HG03064 (cell line): ENCODE results near the gene SETBP1.
A peak's percentile ranks its signal among the peaks of the same experiment; 100 is the strongest.

ENCODE experiments used
- ATAC-seq: cut with Tn5 transposase; IDR thresholded peaks from one replicate; pipeline ENCODE4 v1.9.1; 2021; ENCODE audit warnings: low read depth; ENCODE audit not compliant: unreplicated experiment

The SETBP1 gene

DNA sequence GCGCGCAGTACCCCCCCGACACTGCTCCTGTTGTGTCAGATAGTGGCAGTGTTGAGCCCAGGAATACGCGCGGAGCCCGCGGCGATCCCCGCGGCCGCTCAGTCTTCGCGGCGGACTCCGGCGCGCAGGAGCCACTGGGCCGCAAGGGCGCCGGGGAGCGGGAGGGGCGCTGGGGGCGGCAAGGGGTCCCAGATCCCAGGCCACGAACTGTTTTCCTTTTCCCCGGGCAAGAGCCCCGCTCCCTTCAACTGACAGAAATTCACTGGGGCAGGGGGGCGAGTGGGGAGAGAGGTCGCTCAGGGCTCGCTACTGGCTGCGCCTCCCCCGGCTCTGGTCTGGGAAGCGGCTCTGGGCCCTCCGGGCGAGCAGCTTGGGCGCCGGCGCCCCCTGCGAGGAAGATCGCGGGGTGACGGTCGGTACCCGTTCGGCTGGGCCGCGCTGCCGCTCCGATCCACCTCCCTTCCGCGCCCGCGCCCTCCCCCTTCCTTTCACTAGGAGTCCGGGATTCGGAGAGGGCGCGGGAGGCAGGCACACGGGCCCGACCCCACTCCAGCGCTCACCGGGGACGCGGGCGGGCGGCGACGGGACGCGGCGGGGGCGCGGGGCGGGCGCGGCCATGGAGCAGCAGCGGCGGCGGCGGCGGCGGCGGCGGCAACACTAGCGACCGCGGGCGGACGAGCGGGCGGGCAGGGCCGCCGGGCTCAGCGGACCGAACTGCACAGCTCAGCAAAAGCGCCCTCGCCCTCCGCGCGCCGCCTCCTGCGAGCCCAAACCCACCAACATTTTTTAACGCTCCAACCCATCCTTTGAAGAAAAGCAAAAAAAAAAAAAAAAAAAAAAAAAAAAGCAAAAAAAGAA lies 1.4 kb upstream of the SETBP1 start:
- peak; percentile 92 for ATAC-seq

GRCh38 chr18:44679914-44680272 lies 795 bp upstream of the SETBP1 start:
- ATAC-seq: no peak

DNA sequence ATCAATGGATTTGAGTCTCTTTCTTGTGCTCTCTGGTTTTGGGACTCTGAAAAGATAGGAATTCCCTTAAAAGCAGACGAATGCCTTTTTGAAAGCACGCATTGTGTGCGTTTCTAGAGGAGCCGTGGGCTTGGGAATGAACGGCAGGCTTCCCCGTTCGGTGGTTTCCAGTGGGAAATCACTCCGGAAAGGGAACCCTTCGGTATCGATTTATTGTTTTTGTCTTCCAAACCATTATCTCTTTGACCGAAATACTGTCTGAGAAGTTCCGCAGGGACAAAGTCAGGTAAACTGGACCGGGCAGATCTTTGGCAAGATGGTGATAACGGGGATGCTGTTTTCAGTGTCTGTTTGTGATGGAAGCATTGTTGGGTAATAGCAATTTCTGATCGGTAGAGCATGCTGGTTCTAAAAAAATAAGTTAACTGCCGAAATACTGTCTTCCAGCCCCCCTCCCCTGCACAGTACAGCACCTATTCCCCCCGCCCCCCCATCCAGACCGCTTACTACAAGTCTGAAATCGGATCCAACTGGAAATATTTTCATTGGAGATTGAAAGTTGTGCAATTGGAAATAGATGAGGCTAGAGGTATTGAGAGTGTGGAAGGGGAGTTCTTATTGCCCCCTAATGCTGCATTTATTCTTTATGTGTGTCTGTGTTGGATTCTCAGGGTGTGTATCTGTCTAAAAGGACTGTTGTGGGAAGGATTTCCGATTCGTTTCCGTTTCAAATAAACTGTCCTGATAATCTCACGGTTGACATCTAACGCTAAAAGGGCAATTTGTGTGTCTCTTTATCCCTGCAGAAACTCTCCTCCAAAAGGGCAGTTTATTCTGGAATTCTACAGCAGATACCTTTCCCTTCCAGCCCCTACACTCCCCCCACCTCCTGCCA lies 635 bp downstream of the SETBP1 start:
- ATAC-seq: no peak

DNA sequence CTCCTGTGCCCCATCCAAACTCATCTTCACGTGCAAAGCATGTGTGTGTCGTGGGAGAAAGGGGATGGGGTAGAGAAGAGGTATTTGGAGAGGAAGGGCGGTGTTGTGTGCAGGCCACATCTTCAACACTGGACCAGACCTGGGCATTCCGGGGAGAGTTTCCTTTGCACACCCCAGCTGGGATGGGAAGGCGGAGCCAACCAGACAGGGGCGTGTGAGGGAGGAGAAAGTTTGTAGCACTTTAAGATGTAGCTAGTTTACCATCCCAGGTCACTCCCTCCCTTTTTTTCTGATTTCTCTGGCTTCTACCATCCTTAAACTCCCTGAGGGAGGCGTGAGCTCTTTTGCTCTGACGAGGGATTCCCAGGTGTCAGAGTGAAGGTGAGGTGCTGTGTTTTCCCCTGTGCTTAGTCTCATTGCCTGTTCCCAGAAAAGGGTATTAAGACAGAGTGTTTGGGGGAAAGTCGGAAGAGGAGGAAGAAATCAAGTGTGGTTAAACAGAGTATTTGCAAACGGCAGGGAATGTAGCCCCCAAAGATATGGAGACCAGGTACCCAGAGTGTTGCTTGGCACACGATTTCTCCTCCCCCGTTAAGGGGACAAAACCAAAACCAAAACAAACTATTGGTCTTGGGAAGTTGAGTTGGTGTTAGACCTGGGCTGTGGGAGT lies 1.6 kb downstream of the SETBP1 start:
- ATAC-seq: no peak

- ATAC-seq: no peak
Measured at GRCh38 chr18:44682871-44683221, 2.2 kb downstream of the SETBP1 start.

DNA sequence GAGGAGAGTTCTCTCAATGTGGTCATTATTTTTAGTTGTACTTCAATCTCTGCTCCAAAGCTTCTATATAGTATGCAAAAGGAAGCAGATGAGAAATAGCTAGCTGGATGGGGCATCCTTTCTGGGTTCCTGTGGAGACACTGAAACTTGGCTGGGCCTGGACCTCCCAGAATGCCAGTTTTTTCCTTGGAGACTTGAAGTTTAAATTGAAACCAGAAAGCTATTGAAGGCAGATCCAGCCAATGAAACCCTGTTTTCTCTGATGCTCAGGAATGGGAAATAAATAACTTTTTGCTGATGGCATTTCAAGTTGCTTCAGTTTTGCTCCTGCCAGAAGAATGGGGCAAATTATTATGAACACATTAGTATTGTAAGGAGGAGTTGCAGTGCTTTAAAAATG lies 2.9 kb downstream of the SETBP1 start:
- no peak for ATAC-seq

GRCh38 chr18:44685296-44685695 lies 4.6 kb downstream of the SETBP1 start:
- no peak for ATAC-seq

DNA sequence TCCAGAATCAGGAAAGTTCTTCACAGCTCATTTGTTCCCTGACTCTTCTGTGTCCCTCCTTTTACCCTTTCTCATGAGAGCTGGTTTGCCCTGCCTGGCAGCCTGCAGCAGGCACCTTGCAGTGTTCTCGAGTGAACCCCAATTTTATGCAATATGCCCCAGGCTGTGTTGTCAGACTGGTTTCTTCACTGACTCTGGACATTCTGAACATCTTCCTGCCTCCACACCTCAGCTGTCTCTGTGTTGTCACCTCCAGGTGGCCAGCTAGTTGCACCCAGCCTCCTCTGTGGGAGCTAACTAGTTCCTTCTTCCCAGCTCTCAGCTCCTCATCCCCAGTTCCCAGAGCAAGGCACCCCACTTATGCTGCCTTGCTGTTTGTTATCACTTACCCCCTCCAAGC lies 5.5 kb downstream of the SETBP1 start:
- ATAC-seq: no peak

DNA sequence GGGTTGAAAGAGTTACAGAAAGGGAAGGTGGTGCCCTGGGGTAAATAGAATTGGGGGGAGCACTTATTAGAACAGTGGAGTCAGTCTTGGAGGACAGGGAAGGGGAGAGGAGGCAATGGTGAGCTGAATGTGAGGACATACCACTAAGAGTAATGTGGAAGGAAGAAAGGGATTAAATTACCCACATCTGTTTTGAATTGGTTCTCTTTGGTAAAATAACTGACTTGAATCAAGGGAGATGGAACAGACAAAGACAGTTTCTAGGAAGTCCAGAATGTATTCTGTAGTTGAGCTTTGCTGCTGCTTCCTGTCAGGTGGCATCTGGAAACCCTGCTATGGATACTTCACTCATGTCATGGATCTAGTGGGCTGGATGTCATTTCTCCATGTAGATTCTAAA lies 6.7 kb downstream of the SETBP1 start:
- no peak for ATAC-seq

GRCh38 chr18:44689736-44690135 lies 9.0 kb downstream of the SETBP1 start:
- ATAC-seq: no peak

GRCh38 chr18:44691148-44691925 lies 10.6 kb downstream of the SETBP1 start:
- no peak for ATAC-seq

GRCh38 chr18:44693030-44693784 lies 12.5 kb downstream of the SETBP1 start:
- ATAC-seq: no peak

- no peak for ATAC-seq
Measured at GRCh38 chr18:44695503-44695902, 14.8 kb downstream of the SETBP1 start.

- ATAC-seq: no peak
Measured at GRCh38 chr18:44696892-44697291, 16.2 kb downstream of the SETBP1 start.

DNA sequence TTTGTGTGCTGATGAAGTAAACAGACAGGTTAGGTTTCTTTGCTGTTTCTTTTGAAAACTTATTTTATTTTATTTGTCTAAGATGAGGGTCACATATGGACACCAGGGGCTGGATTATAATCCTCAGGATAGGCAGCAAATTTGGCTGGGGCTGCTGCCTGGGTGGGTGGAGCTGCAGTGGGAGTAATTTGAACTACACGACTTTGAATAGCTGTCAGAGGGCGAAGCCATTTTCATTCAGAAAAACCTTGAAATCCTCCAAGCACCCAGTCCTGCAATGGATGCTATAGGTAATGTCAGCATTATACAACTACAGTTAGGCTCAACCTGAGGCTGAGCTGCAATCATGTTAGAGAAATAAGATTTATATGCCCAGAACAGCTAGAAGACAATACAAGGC lies 16.6 kb downstream of the SETBP1 start:
- ATAC-seq: no peak

DNA sequence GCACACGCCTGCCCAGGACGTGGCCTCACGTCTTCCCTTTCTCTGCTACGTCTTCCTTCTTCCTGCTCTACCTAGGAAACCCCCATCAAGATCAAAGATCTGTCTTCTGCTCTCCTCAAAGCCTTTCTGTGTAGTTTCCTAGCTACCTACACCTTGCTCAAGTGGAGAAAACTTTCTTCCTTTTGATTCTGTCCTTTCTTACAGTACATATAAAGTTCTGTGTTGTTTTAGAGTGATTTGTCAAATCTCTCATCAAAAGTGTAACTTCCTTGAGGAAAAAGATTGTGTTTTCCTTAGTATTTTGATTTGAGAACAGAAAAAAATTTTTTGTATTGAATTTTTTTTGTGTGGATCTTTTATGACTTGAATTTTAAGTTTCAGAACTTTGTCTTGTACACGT lies 17.8 kb downstream of the SETBP1 start:
- no peak for ATAC-seq

DNA sequence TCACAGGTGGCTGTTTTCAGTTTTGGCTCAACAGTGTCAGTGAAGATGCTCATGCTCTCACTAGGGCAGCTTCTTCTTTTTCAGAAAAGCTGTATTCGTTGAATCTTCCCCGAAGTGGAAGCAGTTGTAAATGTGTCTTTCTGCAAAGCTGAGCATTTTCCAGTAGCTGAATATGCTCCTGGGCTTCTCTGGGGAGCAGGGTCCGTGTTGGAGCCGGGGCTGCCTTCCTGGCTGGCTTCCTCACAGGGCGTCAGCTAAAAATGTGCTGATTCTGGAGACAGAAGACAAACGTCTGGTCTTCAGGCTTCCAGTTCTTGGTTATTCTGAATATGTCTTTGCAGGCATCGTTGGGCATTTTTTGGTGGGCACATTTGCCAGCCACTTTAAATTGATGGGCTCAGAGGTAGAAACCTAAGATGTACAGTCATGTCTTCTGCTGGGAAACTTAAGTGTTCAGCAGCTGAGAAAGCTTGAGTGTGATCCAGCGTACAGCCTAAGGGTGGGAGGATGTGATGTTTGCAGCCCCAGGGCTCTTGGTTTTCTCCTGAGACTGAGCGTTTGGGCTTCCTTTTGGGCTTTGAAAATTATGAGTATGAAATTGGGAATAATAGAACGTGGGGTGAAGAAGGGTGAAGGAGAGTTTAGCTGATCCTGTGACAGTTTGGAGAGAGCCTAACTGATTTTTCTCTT lies 19.0 kb downstream of the SETBP1 start:
- no peak for ATAC-seq

DNA sequence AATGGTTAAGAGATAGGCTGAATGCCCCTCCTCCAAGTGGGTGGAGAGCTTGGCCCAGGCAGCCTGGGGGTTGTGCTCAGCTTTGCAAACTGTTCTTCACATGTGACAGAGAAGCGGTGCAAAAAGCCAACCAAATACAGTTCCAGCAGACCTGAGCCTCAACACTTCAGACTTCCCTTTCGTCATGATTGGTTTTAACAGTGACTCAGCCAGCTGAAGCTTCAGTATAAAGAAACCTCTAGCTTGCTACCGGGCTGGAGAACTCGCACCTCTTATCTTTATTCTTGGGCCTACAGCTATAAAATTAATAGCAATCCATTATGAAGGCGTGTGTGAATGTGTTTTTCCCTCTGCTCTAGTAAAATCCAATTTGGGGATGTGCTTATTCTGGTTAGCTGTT lies 20.0 kb downstream of the SETBP1 start:
- no peak for ATAC-seq

GRCh38 chr18:44701227-44701626 lies 20.5 kb downstream of the SETBP1 start:
- no peak for ATAC-seq
